Breast epithelium (tissue), 4 donors: ENCODE data around the gene CCDC91. TPM values are rescaled to one million over a fixed set of nuclear protein-coding genes. Genes with fewer than 3 reads are reported as not detected.

Source experiments
- DNase-seq, 2 donors: peaks; one replicate each; pipeline ENCODE4 v3.0.0-alpha.2; 2019; ENCODE audit warnings: low spot score in 2 of 2
- H3K27ac ChIP-seq, 2 donors: fragments of 200-600 bp; sonication (generic) in 1 of 2; one replicate each; pipeline ENCODE4 v1.5.1; 2016 to 2019; ENCODE audit warnings: mild to moderate bottlenecking in 1 of 2
- H3K27me3 ChIP-seq, 2 donors: fragments of 200-600 bp; sonication (generic) in 1 of 2; one replicate each; pipeline versions ENCODE4 v1.5.1 to v1.6.0; 2017 to 2019; ENCODE audit warnings: control low read depth in 1 of 2, mild to moderate bottlenecking in 1 of 2
- H3K36me3 ChIP-seq: fragments of 200-600 bp; one replicate; pipeline ENCODE4 v1.5.1; 2019
- H3K4me1 ChIP-seq, 2 donors: fragments of 200-600 bp; sonication (generic); one replicate each; pipeline ENCODE4 v1.5.1; 2016 to 2019; ENCODE audit warnings: control low read depth in 1 of 2
- H3K4me3 ChIP-seq, 3 donors: fragments of 200-600 bp; sonication (generic); 1 replicate in 2 of 3; 2 replicates in 1 of 3; pipeline ENCODE4 v1.5.1; 2016 to 2019; ENCODE audit warnings: mild to moderate bottlenecking in 3 of 3, moderate library complexity in 2 of 3
- H3K9me3 ChIP-seq, 2 donors: fragments of 200-600 bp; sonication (generic) in 1 of 2; one replicate each; pipeline ENCODE4 v1.5.1; 2016 to 2019; ENCODE audit warnings: control low read depth in 1 of 2
- POLR2A ChIP-seq: fragments of 450-650 bp; IDR thresholded peaks from one replicate; pipeline ENCODE4 v1.6.1; 2016; ENCODE audit warnings: antibody characterized with exemption, mild to moderate bottlenecking, moderate library complexity
- POLR2AphosphoS5 ChIP-seq, 3 donors: sonication (generic); formaldehyde crosslinking; IDR thresholded peaks; one replicate each; pipeline ENCODE4 v1.6.1; 2017; ENCODE audit warnings: antibody characterized with exemption in 3 of 3
- intact Hi-C: fragments of 100-400 bp; cut with DNase I; formaldehyde crosslinking; loops from one replicate; pipeline ENCODE4 v1.15.1; 2023; ENCODE audit warnings: low total_unique reads
- total RNA-seq, 3 donors: library from RNA; depleted of rRNA; stranded (reverse); fragments of >200 nt; gene quantifications; one replicate each; pipeline ENCODE4 v1.1.0, GENCODE V29; 2016
- TF ChIP-seq, protein P1 (sequence below), 3 donors: fragments of 450-650 bp; IDR thresholded peaks; one replicate each; pipeline ENCODE4 v1.5.1; 2016 to 2017; ENCODE audit warnings: antibody characterized with exemption in 3 of 3, mild to moderate bottlenecking in 3 of 3, moderate library complexity in 3 of 3

CCDC91 gene
- total RNA-seq, 3 donors from 2014 or later, result 45.9 to 68.9 (median 48.8) TPM

DNA sequence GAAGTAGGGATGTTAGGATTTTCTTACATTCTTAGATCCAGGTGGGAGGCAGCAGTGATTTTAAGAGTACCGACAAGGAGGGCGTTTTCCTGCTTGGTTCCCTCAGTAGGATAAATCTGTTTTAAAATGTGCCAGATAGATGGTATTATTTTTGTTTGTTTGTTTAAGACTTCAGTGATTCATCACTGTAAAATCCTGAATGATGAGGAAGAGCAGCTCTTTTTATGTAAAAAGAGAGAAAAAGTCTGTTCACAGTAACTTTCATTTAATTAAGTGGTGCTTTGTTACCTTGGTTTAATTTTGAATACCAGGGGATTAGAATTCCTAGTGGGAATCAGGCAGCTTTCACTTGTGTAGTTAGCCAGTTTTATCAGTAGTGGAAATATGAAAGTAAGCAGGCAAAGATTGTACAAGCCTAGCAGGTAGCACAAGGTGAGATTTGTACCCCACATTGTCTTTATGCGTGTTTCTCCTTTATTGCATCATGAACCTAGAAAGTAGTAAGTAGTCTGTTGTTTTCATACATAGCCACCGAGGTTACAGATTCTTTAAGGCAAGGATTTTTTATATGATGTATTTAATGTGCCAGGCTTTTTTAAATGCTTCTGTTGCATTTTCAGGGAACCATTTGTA is 349.6 kb downstream of the CCDC91 start:
- H3K36me3 ChIP-seq, result no peaks in the 10 kb centered on the region
- no peaks in the 10 kb centered on the region for H3K9me3 ChIP-seq
- DNase-seq, result no peak
- intact Hi-C loops, result no loop called here
- no peaks in the 10 kb centered on the region for H3K27me3 ChIP-seq
- no peak overlapping the region for H3K4me3 ChIP-seq
- TF ChIP-seq POLR2AphosphoS5 (IDR thresholded peaks at IDR 0.05) (no peak), POLR2A (no peak)
- TF ChIP-seq, protein P1, sequence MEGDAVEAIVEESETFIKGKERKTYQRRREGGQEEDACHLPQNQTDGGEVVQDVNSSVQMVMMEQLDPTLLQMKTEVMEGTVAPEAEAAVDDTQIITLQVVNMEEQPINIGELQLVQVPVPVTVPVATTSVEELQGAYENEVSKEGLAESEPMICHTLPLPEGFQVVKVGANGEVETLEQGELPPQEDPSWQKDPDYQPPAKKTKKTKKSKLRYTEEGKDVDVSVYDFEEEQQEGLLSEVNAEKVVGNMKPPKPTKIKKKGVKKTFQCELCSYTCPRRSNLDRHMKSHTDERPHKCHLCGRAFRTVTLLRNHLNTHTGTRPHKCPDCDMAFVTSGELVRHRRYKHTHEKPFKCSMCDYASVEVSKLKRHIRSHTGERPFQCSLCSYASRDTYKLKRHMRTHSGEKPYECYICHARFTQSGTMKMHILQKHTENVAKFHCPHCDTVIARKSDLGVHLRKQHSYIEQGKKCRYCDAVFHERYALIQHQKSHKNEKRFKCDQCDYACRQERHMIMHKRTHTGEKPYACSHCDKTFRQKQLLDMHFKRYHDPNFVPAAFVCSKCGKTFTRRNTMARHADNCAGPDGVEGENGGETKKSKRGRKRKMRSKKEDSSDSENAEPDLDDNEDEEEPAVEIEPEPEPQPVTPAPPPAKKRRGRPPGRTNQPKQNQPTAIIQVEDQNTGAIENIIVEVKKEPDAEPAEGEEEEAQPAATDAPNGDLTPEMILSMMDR (IDR thresholded peaks at IDR 0.05), result no peak
- H3K4me1 ChIP-seq, result no peaks in the 10 kb centered on the region
- H3K27ac ChIP-seq, result no peak overlapping the region

GRCh38 chr12:28540324-28540714 is 350.1 kb downstream of the CCDC91 start:
- no peak for DNase-seq
- H3K4me1 ChIP-seq, result no peaks in the 10 kb centered on the region
- H3K36me3 ChIP-seq, result no peaks in the 10 kb centered on the region
- H3K27ac ChIP-seq, result no peak overlapping the region
- no peaks in the 10 kb centered on the region for H3K9me3 ChIP-seq
- H3K27me3 ChIP-seq, result no peaks in the 10 kb centered on the region
- intact Hi-C loops, result no loop called here
- no peak overlapping the region for H3K4me3 ChIP-seq
- no peak for TF ChIP-seq POLR2AphosphoS5 (IDR thresholded peaks at IDR 0.05)
- TF ChIP-seq, protein P1 (IDR thresholded peaks at IDR 0.05), result no peak
- no peak for TF ChIP-seq POLR2A

DNA sequence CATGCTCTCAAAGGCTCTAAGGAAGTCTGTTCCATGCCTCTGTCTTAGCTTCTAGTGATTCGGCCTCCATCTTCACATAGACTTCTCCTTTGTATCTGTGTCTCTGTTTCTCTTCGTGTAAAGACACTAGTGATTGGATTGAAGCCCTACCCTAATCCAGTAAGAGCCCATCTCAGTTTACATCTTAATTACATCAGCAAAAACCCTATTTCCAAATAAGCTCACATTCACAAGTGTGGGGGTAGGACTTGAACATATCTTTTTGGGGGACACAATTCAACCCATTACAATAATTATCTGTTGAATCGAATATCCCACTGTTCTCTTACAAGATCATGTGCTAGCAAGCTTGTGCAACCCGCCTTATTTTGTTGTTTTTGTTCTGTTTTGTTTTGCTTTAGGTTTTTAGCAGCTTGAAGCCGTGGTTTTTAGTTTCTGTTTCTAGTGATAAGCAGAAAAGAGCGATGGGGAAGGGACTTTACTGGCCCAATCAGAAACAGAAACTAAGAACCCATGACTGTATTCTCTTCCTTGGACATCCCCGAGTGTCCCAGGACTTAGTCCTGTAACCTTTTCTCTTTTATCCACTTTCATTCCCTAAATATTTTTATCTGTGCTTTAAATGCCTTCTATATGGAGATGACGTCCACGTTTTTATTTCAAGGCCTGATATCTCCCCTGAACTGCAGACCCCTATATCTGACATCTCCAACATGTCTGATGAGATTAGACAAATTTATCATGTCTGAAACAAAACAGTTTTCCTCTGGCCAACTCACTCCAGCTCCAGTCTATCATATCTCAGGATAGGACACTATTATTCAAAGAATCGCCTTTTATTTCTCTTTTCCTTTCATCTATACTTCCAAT is 353.0 kb downstream of the CCDC91 start:
- H3K36me3 ChIP-seq, result no peaks in the 10 kb centered on the region
- no peak for DNase-seq
- no peaks in the 10 kb centered on the region for H3K27me3 ChIP-seq
- no peak overlapping the region for H3K27ac ChIP-seq
- H3K9me3 ChIP-seq, result no peaks in the 10 kb centered on the region
- no peaks in the 10 kb centered on the region for H3K4me1 ChIP-seq
- TF ChIP-seq, protein P1 (IDR thresholded peaks at IDR 0.05), result no peak
- TF ChIP-seq POLR2A (no peak), POLR2AphosphoS5 (IDR thresholded peaks at IDR 0.05) (no peak)
- H3K4me3 ChIP-seq, result no peak overlapping the region
- intact Hi-C loops, result no loop called here

DNA sequence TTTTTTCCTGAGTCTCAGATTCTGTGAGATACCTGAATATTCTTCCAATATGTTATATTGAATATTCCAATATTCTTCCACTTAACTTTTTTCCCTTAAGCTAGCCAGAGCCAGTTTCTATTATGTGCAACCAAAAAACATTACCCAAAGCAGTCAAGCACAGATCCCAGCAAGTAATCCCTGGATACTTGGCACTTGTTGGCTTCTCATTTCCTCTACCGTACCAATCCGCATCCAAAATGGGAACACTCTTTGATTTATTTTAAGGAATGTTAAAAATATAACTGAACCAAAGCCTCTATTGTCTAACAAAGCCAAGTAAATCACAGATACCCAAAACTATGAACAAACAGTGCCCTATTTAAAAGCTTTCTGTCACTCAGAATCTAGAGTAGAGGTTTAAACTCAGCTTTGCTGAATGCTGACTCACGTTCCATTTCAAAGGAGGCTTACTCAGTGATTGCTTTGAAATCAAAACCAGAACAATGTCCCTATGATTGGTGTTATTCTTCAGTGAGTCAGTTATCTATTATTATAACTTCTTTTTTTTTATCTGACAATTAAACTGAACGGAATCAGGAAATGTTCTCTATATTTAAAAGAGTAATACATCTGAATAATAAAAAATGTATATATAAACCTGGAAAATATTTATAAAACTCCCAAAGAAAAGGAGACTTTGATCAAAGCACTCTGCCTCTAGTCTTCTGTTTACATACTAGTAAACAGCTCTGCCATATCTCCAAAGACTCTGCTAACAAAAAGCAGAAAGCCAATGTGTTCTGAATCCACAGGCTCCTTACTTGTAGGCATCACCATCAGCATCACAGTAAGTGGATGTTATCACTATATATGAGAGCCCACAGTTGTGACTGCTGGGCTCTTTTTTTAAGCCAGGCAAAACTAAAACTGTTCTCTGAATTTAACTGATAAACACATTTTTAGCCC is 360.8 kb downstream of the CCDC91 start:
- no peaks in the 10 kb centered on the region for H3K9me3 ChIP-seq
- no peak overlapping the region for H3K27ac ChIP-seq
- no peak for TF ChIP-seq POLR2A
- TF ChIP-seq, protein P1 (IDR thresholded peaks at IDR 0.05), result no peak
- no peak for TF ChIP-seq POLR2AphosphoS5 (IDR thresholded peaks at IDR 0.05)
- H3K4me1 ChIP-seq, result no peaks in the 10 kb centered on the region
- H3K27me3 ChIP-seq, result no peaks in the 10 kb centered on the region
- DNase-seq, result no peak
- H3K4me3 ChIP-seq, result no peak overlapping the region
- no peaks in the 10 kb centered on the region for H3K36me3 ChIP-seq
- intact Hi-C loops, result no loop called here
